ENCODE results near the gene RLN2.

RLN2 gene

GRCh38 chr9:5265939-5266338, 38.6 kb downstream of the RLN2 start:
- no peak for DNase-seq (ENCODE audit: low spot score)

- DNase-seq (ENCODE audit: low spot score), result no peak
Measured at GRCh38 chr9:5264219-5264595, 40.3 kb downstream of the RLN2 start.

GRCh38 chr9:5263351-5264218, 40.9 kb downstream of the RLN2 start:
- DNase-seq (ENCODE audit: low spot score), result no peak

All from AG20443 (cell line).